Measurements from ENCODE around the gene TRIM61.
"Not testable (repeated sequence)": the region's sequence is repeated elsewhere in the genome, so short reads cannot be mapped to it uniquely, and the experiment has no call there.

TRIM61 gene

DNA sequence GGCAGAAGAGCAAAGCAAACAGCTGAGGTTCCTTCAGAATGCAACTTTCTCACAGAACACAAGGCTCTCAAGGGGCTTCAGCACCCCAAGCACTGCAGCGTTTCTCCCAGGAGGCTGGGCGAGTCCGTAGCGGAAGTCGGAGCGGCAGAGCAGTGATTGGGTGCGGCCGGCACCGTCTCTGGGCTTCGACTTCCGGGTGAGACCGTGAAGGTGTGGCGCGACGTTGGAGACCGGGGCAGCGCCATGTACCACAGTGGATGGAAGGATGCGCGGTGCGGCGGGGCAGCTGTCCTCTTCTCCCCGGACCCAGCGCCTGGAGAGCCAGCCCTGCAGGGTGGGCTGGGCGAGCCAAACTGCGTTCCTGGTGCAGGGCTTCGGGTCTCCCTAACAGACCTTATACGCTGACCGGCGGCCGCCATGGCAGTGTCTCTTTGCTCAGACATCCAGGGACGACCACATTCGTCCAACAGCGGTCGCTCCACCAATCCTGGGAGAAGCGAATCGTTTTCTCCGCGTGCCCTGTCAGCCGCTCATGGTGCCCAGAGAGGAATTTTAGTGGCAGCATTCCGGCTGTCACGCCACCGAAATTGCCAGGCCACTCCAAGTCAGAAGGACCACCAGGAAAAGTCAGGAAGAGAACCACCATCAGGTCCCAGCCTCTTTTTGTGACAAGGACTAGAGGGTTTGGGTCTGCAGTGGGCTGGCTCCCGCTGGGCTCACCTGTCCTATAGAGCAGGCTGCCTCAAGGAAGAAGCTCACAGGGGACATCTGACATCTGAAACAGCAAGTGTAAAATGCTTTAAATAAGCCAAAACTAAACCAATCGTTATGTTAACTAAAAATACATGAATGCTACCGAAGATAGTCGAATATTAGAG lies 20.5 kb downstream of the TRIM61 start:
- peak; percentile 63 to 71 for DNase-seq

DNA sequence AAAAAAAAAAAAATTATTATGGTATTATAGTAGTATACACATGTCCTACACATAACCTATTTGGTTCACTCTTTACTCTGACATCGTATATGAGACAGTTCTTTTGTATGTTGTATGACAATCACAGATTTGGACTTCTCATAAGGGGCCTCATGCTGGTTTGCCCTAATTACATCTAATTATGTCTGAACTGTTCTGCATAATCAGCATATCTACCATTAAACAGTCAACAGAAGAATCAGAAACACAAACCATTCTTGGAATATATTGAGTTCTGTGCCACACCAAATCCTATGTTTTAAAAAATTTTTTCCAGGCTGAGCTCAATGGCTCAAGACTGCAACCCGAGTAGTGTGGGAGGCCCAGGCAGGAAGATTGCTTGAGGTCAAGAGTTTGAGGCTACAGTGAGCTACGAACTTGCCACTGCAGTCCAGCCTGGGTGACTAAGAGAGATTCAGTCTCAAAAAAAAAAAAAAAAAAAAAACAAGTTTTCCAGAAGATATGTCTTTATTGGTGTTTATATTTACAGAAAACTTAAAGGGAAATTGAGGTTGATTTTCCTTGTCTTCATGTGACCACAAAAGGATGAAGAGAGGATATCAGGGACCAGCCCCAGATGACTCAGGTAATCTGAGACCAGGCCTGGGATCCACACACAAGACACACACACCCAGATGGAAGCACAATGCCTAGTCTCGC lies 22.2 kb downstream of the TRIM61 start:
- DNase-seq, result no peak

DNA sequence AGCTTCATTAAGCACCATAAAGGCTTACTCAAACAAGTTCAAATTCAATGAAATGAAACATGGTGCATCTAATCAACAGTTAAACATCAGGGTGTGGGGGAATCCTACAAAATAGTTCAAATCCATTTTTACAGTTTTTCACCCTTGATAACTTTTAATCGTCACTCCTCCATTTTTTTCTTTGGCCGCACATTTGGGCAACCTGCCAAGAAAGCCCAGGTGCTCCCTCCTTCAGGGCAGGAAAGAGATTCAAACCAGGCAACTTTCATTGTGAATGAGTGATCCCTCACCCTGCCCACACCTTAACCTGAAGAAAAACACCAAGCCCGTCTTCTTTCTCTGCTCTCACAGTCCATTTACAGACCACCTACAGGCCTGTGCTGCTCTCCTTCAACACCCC lies 24.9 kb downstream of the TRIM61 start:
- no peak for DNase-seq

DNA sequence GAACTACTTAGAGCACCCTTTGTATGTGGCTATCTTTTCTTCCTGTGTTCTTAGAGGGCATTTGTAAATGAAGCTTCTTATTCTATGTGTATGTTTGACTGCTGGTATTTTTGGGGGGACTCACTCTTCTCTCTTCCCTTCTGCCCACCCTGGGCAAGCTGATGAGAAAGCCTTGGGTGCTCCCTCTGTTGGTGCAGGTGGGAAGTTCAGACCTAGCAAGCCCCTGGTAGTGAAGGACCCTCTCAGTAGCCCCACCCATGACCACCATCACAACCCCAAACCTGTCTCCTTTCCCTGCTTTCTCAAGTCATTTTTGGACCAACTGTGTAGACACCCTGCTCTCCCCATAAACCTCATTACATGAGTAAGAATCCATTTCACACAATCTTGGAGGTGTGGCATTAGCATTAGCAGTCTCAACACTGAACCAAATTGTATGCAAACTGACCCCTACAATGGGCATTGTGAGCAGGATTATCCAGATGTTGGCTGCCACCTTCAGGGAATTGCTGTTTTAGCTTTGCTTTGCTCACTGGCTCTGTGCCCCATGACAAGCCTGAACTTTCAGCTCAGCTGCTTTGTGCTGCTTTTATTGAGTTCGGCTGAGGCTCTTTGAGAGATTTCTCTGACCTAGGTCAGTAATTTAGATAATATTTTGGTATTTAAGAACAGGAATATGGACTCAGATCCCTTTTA lies 27.9 kb downstream of the TRIM61 start:
- DNase-seq, result no peak

DNA sequence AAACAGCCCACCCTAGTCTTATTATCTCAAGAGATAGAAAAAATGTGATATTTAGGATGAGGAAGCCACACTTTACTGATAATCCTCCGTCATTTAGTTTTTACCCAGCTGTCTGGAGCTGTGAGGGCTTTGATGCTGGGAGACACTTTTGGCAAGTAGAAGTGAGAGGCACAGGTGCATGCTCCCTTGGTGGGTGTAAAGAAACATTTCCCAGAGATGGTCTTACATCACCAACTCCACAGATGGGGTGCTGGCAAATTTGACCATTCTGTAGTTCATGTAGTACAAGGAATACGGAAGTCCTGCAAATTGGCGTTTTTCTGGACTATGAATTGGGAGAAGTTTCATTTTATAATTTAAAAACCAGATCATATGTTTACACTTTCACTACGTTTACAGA lies 28.5 kb downstream of the TRIM61 start:
- DNase-seq, result no peak

DNA sequence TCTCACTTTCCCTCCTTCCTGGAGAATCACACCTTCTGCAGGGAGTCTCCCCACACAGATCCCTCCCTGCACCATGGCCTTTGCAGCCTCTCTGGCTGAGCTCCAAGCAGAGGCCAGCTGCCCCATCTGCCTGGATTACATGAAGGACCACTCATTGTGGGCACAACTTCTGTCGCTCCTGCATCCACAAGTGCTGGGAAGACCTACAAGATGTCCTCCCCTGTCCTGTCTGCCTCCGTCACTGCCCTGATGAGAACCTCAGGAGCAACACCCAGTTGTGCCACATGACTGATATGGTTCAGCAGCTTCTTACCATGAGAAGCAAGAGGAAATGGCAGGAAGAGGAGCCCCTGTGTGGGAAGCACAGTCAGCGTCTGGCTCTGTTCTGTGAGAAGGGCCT lies 29.5 kb downstream of the TRIM61 start:
- not testable (repeated sequence) for DNase-seq

DNA sequence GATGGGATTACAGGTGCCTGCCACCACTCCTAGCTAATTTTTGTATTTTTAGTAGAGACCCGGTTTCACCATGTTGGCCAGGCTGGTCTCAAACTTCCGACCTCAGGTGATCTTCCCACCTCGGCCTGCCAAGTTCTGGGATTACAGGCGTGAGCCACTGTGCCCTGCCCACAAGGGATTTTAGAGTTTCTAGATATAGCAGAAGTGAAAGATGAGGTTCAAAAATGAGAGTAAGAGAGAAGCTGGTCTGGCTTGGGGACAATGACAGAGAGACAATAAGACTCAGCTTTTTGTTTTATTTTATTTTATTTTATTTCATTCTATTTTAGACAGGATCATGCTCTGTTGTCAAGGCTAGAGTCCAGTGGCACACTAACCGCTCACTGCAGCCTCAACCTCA lies 30.6 kb downstream of the TRIM61 start:
- DNase-seq, result no peak

DNA sequence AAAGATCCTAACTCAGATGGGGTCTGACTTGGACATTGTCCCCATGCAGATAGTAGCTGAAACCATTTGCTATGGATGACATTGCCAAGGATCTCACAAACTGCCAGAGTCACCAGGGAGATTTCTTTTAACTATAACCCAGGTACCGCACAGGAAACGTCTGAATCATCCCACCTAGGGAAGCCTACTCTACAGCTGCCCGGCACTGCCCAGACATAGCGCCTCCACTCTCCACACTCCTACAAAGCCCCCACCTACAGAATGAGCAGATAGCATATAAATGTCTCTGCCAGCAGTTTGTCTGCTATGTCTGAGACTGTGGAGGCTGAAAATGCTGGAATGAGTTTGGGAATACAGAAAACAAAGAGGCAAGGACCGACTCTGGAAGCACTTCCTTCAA lies 32.3 kb downstream of the TRIM61 start:
- DNase-seq, result no peak

DNA sequence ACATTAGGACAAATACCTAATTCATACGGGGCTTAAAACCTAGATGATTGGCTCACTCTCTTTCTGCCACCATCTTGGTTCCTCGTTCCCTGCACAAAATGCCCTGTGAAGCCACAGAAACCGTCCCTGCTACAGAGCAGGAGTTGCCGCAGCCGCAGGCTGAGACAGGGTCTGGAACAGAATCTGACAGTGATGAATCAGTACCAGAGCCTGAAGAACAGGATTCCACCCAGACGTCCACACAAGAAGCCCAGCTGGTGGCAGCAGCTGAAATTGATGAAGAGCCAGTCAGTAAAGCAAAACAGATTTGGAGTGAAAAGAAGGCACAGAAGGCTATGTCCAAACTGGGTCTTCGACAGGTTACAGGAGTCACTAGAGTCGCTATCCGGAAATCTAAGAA lies 34.3 kb downstream of the TRIM61 start:
- DNase-seq, result no peak

DNA sequence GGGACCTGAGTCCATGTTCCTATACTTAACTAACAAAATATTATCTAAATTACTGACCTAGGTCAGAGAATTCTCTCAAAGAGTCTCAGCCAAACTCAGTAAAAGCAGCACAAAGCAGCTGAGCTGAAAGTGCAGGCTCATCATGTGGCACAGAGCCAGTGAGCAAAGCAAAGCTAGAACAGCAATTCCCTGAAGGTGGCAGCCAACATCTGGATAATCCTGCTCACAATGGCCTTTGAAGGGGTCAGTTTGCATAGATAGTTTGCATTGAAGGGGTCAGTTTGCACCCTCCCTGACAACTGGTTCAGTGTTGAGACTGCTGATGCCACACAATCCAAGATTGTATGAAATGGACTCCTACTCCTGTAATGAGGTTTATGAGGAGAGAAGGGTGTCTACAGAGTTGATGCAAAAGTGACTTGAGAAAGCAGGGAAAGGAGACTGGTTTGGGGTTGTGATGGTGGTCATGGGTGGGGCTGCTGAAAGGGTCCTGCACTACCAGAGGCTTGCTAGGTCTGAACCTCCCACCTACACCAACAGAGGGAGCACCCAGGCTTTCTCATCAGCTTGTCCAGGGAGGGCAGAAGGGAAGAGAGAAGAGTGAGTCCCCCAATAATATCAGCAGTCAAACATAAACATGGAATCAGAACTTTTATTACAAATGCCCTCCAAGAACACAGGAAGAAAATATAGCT lies 39.7 kb downstream of the TRIM61 start:
- DNase-seq, result no peak

DNA sequence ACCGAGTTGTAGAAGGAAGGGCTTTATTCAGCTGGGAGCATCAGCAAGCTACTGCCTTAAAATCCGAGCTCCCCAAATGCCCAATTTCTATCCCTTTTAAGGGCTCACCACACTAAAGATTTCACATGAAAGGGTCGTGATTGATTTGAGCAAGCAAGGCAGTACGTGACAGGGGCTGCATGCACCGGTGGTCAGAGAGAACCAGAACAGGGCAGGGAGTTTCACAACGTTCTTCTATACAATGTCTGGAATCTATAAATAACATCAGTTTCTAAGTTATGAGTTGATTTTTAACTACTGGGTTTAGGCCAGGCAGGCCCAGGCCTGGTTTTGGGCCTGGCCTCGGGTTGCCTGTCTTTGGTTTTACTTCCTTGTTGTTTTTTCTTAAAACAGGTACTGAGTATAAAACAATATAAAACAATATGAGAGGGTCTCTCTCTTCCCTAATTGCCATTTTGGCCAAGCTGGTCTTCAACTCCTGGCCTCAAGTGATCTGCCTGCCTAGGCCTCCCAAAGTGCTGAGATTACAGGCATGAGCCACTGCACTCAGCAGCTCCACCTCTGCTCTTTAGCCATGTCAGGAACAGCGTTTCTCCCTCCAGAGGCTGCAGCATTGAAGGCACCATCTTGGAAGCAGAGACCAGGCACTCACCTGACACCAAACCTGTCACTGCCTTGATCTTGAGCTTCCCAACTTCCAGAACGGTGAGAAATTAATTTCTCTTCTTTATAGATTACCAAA lies 41.4 kb downstream of the TRIM61 start:
- not testable (repeated sequence) for DNase-seq

DNA sequence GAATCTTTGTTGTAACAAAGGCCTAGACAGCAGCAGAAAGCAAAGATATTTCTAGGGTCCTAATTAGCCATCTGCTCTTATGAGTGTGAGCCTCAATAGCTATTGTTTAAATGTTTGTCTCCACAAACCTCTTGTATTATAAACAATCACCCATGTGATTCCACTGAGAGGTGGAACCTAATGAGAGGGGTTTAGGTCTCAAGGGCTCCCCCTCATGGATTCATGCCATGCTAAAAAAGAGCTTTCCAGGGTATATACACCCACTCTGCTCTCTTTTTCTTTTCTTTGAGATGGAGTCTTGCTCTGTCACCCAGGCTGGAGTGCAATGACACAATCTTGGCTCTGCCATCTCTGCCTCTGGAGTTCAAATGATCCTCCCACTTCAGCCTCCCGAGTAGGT lies 42.1 kb downstream of the TRIM61 start:
- DNase-seq, result no peak

DNA sequence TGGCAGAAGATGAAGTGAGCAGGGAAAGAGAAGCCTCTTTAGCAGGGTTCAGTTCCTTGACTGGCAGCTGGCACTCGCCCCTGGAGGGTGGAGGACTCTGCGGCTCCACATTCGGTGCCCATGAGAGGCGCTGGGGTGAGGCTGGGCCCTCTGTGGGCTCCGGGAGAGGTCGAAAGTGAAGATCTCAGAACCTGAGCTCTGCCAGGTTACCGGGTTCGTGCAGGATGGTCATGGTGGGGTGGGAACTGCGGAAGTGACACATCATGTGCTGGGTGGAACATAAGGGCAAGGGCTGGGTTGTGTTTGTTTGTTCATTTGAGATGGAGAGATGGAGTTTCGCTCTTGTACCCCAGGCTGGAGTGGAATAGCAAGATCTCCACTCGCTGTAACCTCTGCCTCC lies 44.2 kb downstream of the TRIM61 start:
- no peak for DNase-seq

DNA sequence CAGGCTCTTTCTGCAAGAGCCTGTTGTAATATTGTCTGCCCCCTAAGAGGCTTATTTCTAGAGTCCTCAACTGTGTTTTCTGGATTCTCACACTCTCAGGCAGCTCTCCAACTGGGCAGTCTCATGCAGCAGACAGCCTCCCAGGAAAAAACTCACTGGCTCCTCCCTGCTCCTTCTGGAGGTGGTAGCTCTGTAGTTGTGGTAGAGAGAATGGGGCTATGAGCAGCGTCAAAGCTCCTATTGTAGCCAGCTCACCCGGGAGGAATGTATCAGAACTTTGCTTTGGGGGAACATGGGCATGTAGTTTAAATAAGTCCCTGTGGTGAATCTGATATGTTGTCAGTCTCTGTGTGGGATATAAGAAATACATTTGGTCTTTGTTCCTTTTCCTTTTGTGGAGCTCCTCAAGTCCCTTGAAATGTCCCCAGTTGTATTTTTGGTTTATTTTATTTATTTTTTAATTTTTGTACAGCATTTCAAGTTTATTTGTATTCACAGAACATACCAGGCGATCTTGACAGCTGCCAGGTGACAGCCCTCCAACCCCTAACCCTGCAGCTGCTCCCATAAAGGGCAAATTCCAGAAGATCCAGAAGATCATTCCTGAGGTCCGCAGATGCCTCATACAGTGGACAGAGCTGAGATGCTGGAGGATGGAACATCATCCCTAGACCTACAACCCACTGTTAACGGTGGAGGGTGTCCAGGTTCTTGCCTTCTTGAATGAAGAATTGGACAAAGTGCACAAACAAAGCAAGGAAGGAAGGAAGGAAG lies 45.7 kb downstream of the TRIM61 start:
- no peak for DNase-seq

DNA sequence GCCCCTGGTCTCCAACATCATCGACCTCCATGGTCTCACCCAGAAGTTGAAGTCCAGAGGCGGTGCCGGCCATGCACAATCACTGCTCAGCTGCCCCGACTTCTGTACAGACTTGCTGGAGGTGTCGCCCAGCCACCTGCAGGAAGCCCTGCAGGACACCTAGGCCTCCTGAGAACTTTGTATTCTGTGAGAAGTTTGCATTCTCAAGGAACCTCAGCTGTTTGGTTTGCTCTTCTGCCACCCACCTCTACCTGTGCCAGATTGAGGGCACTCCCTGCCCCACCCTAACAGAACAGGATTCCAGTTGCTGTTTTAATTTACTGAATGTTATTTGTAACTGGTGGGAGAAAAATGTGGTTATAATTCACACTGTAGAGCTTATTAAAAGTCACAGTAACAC lies 46.8 kb downstream of the TRIM61 start:
- DNase-seq, result no peak

DNA sequence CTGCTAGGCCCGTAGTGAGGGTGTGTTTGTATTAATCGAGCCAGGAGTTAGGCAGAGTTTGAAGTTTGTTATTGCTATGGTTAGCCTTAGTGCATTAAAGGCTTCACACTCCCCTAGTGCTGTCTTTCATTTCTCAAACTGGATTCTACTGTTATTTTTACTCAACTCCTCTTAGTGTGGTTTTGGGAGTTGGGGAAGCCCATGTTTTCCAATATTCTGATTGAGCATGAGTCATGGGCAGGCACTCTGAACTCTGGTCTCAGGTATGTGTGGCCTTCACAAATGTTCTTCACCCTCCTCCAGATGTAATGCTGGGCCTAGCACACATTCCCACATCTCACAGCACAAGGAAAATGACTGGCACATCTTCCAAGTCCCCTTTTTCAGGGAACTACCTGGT lies 50.4 kb downstream of the TRIM61 start:
- not testable (repeated sequence) for DNase-seq

DNA sequence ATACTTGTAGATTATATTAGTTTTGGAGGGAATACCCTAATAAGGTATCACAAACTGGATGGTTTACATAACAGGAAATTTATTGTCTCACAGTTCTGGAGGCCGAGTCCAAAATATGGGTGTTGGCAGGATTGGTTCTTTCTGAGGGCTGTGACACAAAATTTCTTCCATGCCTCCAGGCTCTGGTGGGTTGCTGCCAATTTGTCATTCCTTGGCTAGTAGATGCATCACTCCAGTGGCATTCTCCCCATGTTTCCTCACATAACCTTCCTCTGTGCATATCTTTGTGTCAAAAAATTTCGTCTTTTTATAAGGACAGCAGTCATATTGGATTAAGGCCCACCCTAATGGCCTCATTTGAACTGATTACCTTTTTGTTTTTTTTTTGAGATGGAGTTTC lies 51.2 kb downstream of the TRIM61 start:
- no peak for DNase-seq

DNA sequence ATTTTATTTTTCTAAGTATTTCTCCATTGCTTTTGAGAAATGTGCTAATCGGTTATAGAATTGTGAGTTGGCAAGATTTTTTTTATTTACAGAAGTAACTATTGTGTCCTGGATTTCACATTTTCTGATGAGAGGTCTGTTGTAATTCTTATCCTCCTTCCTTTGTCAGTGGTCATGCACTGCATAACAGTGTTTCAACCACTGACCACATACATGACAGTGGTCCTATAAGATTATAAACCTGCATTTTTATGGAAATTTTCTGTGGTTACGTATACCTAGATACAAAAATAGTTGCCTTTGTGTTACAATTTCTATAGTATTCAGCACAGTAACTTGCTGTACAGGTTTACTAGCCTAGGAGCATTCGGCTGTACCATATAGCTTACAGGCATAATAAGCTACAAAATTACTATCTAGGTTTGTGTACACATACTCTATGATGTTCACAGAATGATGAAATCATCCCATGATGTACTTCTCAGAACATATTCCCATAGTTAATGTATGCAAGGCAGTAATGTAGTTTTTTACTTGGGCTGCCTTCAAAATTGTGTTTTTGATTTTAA lies 52.7 kb downstream of the TRIM61 start:
- no peak for DNase-seq

DNA sequence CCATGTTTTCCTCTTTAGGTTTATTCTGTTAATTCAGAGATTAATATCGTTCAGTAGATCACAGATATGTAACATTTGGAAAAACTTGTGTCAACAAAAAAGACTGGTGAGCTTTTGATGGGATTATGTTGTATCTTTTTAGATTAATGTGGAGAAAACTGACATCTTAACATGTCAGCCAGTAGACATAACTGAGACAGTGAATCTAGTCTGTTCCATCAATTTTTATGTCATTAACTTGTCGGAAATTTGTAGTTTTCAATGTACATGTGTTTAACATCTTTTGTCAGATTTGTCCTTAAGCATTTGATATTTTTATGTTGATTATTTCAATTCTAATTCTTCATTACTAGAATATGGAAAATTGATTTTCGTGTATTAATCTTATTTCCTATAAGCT lies 58.5 kb downstream of the TRIM61 start:
- DNase-seq, result no peak

Data from activated CD4-positive, alpha-beta T cell treated with anti-CD3 and anti-CD28 coated beads for 4 hours (primary cell).